K562 (cell line): ENCODE data around the gene ZNF432. TPM values are rescaled to one million over a fixed set of nuclear protein-coding genes. Genes with fewer than 3 reads are reported as not detected.

Experiments used
- BRCA1 ChIP-seq, 2 experiments: fragments of 450-650 bp in 1 of 2; sonication (generic) in 1 of 2; formaldehyde crosslinking in 1 of 2; IDR thresholded peaks; 2 replicates each; pipeline versions ENCODE4 v1.5.0 to v1.6.1; 2017 to 2020; ENCODE audit warnings: mild to moderate bottlenecking in 1 of 2, missing genetic modification reagents in 1 of 2
- E2F3 ChIP-seq: fragments of 250-450 bp; sonication (Bioruptor Pico); IDR thresholded peaks from 2 replicates; pipeline ENCODE4 v1.4.0; 2020; ENCODE audit warnings: mild to moderate bottlenecking
- EHMT2 ChIP-seq: fragments of 450-650 bp; IDR thresholded peaks from 2 replicates; pipeline ENCODE4 v1.6.1; 2018; ENCODE audit warnings: antibody characterized with exemption
- FOXM1 ChIP-seq, 2 experiments: fragments of 450-650 bp in 1 of 2; sonication (generic) in 1 of 2; formaldehyde crosslinking in 1 of 2; IDR thresholded peaks; 2 replicates each; pipeline versions ENCODE4 v1.6.1 to v1.9.0; 2017 to 2022; ENCODE audit warnings: low read depth in 2 of 2, mild to moderate bottlenecking in 2 of 2, missing genetic modification reagents in 1 of 2, moderate library complexity in 1 of 2
- GABPA ChIP-seq: fragments of 200-800 bp; sonication (Bioruptor generic); conservative IDR thresholded peaks from 2 replicates; pipeline ENCODE4 v1.6.1; 2016; ENCODE audit warnings: low read depth, missing genetic modification characterization, missing compliant biosample characterization
- HEY1 ChIP-seq: fragments of 250-450 bp; sonication (Bioruptor Pico); IDR thresholded peaks from 2 replicates; pipeline ENCODE4 v1.5.0; 2020; ENCODE audit warnings: mild to moderate bottlenecking, moderate library complexity, borderline replicate concordance
- HNRNPL ChIP-seq: fragments of 200-400 bp; formaldehyde crosslinking; IDR thresholded peaks from 2 replicates; pipeline ENCODE4 v1.6.1; 2017; ENCODE audit warnings: low read depth, mild to moderate bottlenecking, low read length
- HOMEZ ChIP-seq: fragments of 250-450 bp; sonication (Bioruptor Pico); IDR thresholded peaks from 2 replicates; pipeline ENCODE4 v1.4.0; 2020; ENCODE audit warnings: mild to moderate bottlenecking, moderate library complexity
- KAT2B ChIP-seq: IDR thresholded peaks from one replicate; pipeline ENCODE4 v1.6.1; 2012; ENCODE audit warnings: low read depth, mild to moderate bottlenecking, control low read depth, inconsistent platforms, low read length, moderate library complexity
- MTF1 ChIP-seq: fragments of 250-450 bp; sonication (Bioruptor Pico); IDR thresholded peaks from 2 replicates; pipeline ENCODE4 v1.9.0; 2021; ENCODE audit warnings: moderate library complexity, mild to moderate bottlenecking, inconsistent platforms, borderline replicate concordance
- OTX1 ChIP-seq: fragments of 450-650 bp; formaldehyde crosslinking; IDR thresholded peaks from 2 replicates; pipeline ENCODE4 v1.4.0; 2022; ENCODE audit warnings: mild to moderate bottlenecking
- RHOXF2B ChIP-seq: fragments of 250-450 bp; sonication (Bioruptor Pico); conservative IDR thresholded peaks from 2 replicates; pipeline ENCODE4 v1.5.1; 2021
- TSC22D4 ChIP-seq: fragments of 450-650 bp; IDR thresholded peaks from 2 replicates; pipeline ENCODE4 v1.6.1; 2016; ENCODE audit warnings: missing genetic modification characterization, missing biosample characterization, control low read depth
- ZBTB17 ChIP-seq: fragments of 450-650 bp; formaldehyde crosslinking; IDR thresholded peaks from 2 replicates; pipeline ENCODE4 v1.4.0; 2020; ENCODE audit warnings: mild to moderate bottlenecking
- ZBTB43 ChIP-seq: sonication (generic); formaldehyde crosslinking; IDR thresholded peaks from 2 replicates; pipeline ENCODE4 v1.8.0; 2023; ENCODE audit warnings: mild to moderate bottlenecking, missing genetic modification reagents
- ZNF24 ChIP-seq: fragments of 450-650 bp; IDR thresholded peaks from 2 replicates; pipeline ENCODE4 v1.6.1; 2016
- ZNF449 ChIP-seq: fragments of 250-450 bp; sonication (Bioruptor Pico); IDR thresholded peaks from 2 replicates; pipeline ENCODE4 v1.8.0; 2022; ENCODE audit warnings: moderate library complexity, mild to moderate bottlenecking, inconsistent platforms
- polyA plus RNA-seq, 8 experiments: library from polyadenylated mRNA; depleted of rRNA in 4 of 8; stranded (reverse) in 5 of 8; unstranded in 3 of 8; fragments of >200 nt; fragmentation: Nextera tagmentation in 2 of 8; fragmentation: Illumina TruSeq in 1 of 8; extraction: Ambion mirVana in 2 of 8; extraction: Trizol in 1 of 8; gene quantifications; 2 replicates each; pipeline versions ENCODE4 v1.2.1 to v1.2.3, GENCODE V29; 2011 to 2014; ENCODE audit warnings: inconsistent platforms in 1 of 8, missing spikeins in 1 of 8
- total RNA-seq, 7 experiments: library from RNA; depleted of rRNA in 6 of 7; stranded (reverse); fragments of >200 nt in 6 of 7; fragmentation: Illumina TruSeq in 2 of 7; extraction: Trizol in 2 of 7; gene quantifications; 2 replicates each; pipeline versions ENCODE4 v1.2.1 to v1.2.3, GENCODE V29; 2011 to 2021; ENCODE audit warnings: low replicate concordance in 1 of 7
- TF ChIP-seq, protein P1 (sequence below): fragments of 450-650 bp; IDR thresholded peaks from 2 replicates; pipeline ENCODE4 v1.7.1; 2018; ENCODE audit warnings: mild to moderate bottlenecking, low read depth; ENCODE audit not compliant: partially characterized antibody
- TF ChIP-seq, protein P2 (sequence below), 2 experiments: fragments of 450-650 bp; IDR thresholded peaks; 2 replicates each; pipeline ENCODE4 v1.6.1; 2016

Gene ZNF432
- total and polyA plus RNA-seq, 9 of the 15 experiments (the other 6 are each of a cell fraction or from before 2014, with no cell fraction given): 2.6 to 6.8 (median 4.0) TPM

DNA sequence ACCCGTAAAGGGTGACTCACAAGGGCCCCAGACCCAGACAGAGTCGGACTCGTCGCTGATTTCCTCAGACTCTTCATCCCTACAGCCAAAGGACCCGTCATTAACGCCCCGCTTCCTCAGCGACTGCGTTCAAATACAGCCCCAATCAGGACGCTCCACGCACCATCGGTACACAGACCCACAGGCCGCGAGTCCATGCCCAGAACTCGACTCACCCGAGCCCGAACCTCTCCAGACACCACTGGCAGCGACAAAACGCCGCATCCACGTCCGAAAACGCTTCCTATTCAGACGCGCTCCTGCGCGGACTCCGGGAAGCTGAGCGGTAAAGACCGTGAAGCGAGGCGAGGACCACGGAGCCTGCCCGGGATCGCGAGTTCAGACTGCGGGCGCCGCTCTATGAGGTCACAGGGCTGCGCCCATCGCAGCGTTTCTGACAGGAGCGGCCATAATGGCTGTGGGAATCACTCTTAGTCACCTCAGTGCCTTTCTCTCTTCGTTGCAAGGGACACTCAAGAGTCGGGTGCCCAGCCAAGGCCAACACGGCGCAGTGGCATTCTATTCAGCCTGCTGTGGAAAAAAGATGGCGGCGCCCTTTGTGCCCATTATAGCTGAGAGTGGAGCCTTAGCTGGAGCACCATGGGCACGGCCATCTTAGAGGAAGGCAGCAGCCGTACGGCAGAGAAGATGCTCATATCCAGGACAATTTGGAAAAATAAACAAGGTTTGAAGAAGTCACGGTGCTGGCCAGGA lies 20.4 kb downstream of the ZNF432 start, which contains the start of gene ZNF614 (continued):
- TF ChIP-seq, protein P1, sequence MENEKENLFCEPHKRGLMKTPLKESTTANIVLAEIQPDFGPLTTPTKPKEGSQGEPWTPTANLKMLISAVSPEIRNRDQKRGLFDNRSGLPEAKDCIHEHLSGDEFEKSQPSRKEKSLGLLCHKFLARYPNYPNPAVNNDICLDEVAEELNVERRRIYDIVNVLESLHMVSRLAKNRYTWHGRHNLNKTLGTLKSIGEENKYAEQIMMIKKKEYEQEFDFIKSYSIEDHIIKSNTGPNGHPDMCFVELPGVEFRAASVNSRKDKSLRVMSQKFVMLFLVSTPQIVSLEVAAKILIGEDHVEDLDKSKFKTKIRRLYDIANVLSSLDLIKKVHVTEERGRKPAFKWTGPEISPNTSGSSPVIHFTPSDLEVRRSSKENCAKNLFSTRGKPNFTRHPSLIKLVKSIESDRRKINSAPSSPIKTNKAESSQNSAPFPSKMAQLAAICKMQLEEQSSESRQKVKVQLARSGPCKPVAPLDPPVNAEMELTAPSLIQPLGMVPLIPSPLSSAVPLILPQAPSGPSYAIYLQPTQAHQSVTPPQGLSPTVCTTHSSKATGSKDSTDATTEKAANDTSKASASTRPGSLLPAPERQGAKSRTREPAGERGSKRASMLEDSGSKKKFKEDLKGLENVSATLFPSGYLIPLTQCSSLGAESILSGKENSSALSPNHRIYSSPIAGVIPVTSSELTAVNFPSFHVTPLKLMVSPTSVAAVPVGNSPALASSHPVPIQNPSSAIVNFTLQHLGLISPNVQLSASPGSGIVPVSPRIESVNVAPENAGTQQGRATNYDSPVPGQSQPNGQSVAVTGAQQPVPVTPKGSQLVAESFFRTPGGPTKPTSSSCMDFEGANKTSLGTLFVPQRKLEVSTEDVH: peak; percentile 80
- TF ChIP-seq, protein P2, sequence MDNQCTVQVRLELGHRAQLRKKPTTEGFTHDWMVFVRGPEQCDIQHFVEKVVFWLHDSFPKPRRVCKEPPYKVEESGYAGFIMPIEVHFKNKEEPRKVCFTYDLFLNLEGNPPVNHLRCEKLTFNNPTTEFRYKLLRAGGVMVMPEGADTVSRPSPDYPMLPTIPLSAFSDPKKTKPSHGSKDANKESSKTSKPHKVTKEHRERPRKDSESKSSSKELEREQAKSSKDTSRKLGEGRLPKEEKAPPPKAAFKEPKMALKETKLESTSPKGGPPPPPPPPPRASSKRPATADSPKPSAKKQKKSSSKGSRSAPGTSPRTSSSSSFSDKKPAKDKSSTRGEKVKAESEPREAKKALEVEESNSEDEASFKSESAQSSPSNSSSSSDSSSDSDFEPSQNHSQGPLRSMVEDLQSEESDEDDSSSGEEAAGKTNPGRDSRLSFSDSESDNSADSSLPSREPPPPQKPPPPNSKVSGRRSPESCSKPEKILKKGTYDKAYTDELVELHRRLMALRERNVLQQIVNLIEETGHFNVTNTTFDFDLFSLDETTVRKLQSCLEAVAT (IDR thresholded peaks at IDR 0.05): peak; percentile 11 to 79; a peak in 2 of 4 replicates
- no peak for TF ChIP-seq ZBTB43 (CRISPR knock-in tag)
- TF ChIP-seq HOMEZ (CRISPR knock-in tag): no peak
- TF ChIP-seq HNRNPL: no peak
- peak; percentile 33; the same call in 1 of the 2 replicates for TF ChIP-seq FOXM1 (IDR thresholded peaks at IDR 0.05; ENCODE audit: low read depth)
- TF ChIP-seq FOXM1 (CRISPR knock-in tag; IDR thresholded peaks at IDR 0.05; ENCODE audit: low read depth): no peak
- TF ChIP-seq BRCA1 (IDR thresholded peaks at IDR 0.05): no peak
- TF ChIP-seq BRCA1 (CRISPR knock-in tag; IDR thresholded peaks at IDR 0.05): no peak
- no peak for TF ChIP-seq TSC22D4
- TF ChIP-seq E2F3 (CRISPR knock-in tag): no peak
- TF ChIP-seq ZNF449 (CRISPR knock-in tag): no peak
- TF ChIP-seq RHOXF2B (CRISPR knock-in tag): no peak
- TF ChIP-seq HEY1: no peak
- peak; percentile 61 for TF ChIP-seq GABPA (tag)
- TF ChIP-seq ZNF24: 0 out of 2 replicates have a peak, but pooled peaks have one; percentile 28
- no peak for TF ChIP-seq KAT2B
- TF ChIP-seq OTX1 (CRISPR knock-in tag): no peak
- no peak for TF ChIP-seq MTF1 (CRISPR knock-in tag)
- TF ChIP-seq ZBTB17 (CRISPR knock-in tag): 0 out of 2 replicates have a peak, but pooled peaks have one; percentile 61
- no peak for TF ChIP-seq EHMT2
